Hippocampal formation (tissue), 2 donors: Measurements from ENCODE around the gene ERN2.

ENCODE experiments used
- DNase-seq, 2 donors: peaks; one replicate each; lab custom pipeline; 2025; lab: John Stamatoyannopoulos, UW

ERN2 gene

GRCh38 chr16:23640931-23641765, 71.9 kb downstream of the ERN2 start, which contains the start of the genes DCTN5 and PALB2:
Gene DCTN5, plus strand, starts transcription at chr16:23641466. Its CDS starts 77 bp downstream, at chr16:23641543.
Gene PALB2, minus strand, starts transcription at chr16:23641310. Its CDS starts 153 bp downstream, at chr16:23641157.
- DNase-seq = peak; percentile 89 to 95

GRCh38 chr16:23640615-23640930, 72.4 kb downstream of the ERN2 start:
- no peak for DNase-seq
